ENCODE data around the gene SEMA5A.

Gene SEMA5A

GRCh38 chr5:9392625-9393024 is 153.2 kb downstream of the SEMA5A start:
- no peak for DNase-seq

- DNase-seq: no peak
These were observed 154.8 kb downstream of the SEMA5A start for GRCh38 chr5:9391080-9391479.

- no peak for DNase-seq
These were observed 155.8 kb downstream of the SEMA5A start for GRCh38 chr5:9390113-9390512.

- DNase-seq: no peak
These were observed 156.8 kb downstream of the SEMA5A start for GRCh38 chr5:9388941-9389674.

GRCh38 chr5:9387879-9388278 is 158.0 kb downstream of the SEMA5A start:
- DNase-seq: no peak

GRCh38 chr5:9386945-9387344 is 158.9 kb downstream of the SEMA5A start:
- no peak for DNase-seq

- no peak for DNase-seq
These were observed 163.4 kb downstream of the SEMA5A start for GRCh38 chr5:9382522-9382921.

- no peak for DNase-seq
These were observed 164.4 kb downstream of the SEMA5A start for GRCh38 chr5:9381464-9381863.

- DNase-seq: no peak
These were observed 165.8 kb downstream of the SEMA5A start for GRCh38 chr5:9380109-9380508.

GRCh38 chr5:9376363-9377117 is 169.3 kb downstream of the SEMA5A start:
- no peak for DNase-seq

- no peak for DNase-seq
These were observed 170.1 kb downstream of the SEMA5A start for GRCh38 chr5:9375756-9376155.

GRCh38 chr5:9374025-9374424 is 171.8 kb downstream of the SEMA5A start:
- no peak for DNase-seq

- no peak for DNase-seq
These were observed 172.3 kb downstream of the SEMA5A start for GRCh38 chr5:9373571-9373970.

- DNase-seq: no peak
These were observed 175.6 kb downstream of the SEMA5A start for GRCh38 chr5:9370256-9370655.

- no peak for DNase-seq
These were observed 180.4 kb downstream of the SEMA5A start for GRCh38 chr5:9365512-9365911.

GRCh38 chr5:9363449-9363848 is 182.4 kb downstream of the SEMA5A start:
- DNase-seq: no peak

- no peak for DNase-seq
These were observed 182.8 kb downstream of the SEMA5A start for GRCh38 chr5:9363026-9363425.

- DNase-seq: no peak
These were observed 183.3 kb downstream of the SEMA5A start for GRCh38 chr5:9362600-9362999.

- peak in 9 of 14 donors; percentile 7 to 57 (median 27) for DNase-seq
These were observed 184.0 kb downstream of the SEMA5A start for GRCh38 chr5:9361835-9362234.

- DNase-seq: no peak
These were observed 186.8 kb downstream of the SEMA5A start for GRCh38 chr5:9358961-9359685.

GRCh38 chr5:9356351-9356825 is 189.5 kb downstream of the SEMA5A start:
- DNase-seq: no peak

GRCh38 chr5:9354336-9355081 is 191.4 kb downstream of the SEMA5A start:
- DNase-seq: no peak

Data from C1 segment of cervical spinal cord (tissue), 14 donors.